ENCODE measurements around the gene TRMT1.

TRMT1 gene

DNA sequence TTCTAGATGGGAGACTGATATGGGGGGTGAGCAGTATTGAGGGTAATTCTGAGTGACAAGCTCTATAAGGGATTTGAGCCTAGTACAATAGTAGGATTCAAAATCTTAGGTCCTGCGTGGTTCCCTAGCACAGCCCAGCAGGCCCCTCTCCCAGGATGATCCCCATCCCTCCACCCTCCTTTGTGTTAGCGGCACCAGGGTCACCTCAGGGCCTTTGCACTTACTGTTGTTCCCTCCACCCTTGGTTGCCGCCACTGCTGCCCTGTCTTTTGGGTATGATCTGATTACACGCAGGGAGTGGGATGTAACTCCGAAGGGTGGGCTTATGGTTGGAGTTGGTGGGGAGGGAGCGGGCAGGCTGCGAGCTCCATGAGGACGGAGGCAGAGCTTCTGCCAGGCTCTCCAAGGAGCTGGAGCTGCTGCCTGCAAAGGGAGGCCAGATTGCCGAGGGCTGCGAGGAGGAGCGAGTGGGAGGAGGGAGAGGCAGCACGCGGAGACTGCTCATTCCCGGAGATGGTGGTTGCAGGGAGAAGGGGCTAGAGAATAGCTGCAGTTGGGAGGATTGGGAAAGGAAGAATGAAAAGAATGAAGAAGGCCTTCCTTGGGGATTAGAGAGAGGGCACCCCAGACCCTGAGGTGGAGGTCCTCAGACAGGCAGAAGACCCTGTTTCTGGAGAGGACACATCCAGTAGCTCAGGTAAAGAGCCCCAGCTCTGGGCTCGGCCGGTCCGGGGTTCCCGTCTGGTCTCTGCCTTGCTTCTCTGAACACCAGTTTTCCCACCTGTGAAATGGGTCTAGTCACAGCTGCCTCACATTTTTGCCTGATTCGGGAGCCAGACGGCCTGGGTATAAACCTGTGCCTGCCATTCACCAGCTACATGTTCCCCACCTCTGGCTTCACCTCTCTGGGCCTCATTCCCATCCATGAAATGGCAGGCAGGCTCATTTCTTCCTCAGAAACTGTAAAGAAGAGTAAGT lies 6.7 kb upstream of the TRMT1 start:
- DNase-seq: no peak

DNA sequence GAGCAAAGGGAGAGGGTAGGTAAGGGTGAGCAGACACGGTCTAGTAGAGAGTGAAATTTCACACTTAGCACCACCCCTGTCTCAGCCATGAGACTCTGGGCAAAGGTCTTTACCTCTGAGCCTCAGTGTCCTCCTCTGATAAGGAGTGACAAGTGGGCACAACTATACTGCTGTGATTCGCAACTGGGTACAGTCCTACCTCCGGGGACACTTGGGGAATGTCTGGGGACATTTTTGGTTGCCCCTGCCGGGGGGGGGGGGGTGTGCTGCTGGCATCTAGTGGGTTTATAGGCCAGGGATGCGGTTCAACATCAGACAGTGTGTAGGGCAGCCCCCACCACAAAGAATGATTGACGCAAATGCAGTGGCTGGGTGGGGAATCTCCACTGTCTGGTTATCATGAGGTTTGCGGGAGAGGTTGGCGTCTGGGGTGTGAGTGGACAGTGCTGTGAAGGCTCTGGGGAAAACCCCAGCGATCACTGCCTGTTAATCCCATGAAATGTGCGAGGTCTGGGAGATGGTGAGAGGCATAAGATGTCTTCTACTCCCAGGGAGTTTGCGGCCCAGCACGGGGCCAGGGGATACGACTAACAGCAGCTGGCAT lies 5.8 kb upstream of the TRMT1 start:
- no peak for DNase-seq

DNA sequence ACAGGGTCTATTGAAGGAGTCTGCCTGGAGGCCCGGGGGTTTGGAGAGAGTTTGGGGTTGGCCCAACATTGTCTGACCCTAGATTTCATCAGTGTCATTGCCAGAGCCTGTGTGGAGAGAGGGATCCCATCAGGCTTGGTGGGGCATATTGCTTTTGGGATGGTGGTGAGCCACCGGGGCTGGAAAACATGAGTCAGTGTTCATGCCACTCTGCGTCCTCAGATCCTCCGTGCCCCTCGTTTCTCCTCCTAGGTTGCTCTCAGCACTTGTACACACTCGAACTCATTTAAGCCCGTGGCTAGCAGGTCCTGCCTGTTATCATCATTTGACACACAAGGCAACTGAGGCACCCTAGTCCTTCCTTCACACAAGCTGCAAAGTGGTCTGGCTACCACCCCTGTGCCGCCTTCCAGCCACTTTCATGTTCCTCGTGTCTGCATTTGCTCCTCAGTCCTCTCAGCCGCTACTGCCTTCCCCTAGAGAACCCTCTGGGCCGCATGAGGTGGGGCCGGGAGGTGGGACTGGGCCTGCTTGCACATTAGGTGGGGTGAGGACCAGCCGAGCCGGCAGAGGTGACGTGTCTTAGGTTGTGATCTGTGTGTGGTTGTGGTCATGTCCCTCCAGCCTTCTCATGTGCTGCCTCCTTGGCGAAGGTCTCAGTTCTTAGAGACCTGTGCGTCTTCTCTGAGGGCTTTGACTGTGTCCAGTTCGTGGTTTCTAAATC lies 5.2 kb upstream of the TRMT1 start:
- DNase-seq: no peak

DNA sequence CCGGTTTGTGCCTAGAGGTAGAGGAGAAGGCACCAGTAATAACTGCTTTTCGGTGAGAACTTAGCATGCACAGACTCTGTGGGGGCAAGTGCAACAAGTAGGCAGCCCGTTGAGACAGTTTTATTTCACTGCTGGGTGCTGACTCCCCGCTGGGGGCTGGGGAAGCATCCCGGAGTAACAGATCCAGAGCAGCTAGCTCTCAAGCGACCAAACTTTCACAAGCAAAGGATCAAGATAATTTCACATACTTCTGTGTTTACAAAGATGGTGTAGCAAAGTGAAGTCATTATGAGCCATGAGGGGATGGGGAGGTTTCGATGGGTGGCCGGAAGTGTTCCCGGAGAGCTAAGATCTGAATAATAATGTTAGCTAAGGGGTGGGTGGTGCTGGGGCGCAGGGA lies 4.3 kb upstream of the TRMT1 start:
- no peak for DNase-seq

DNA sequence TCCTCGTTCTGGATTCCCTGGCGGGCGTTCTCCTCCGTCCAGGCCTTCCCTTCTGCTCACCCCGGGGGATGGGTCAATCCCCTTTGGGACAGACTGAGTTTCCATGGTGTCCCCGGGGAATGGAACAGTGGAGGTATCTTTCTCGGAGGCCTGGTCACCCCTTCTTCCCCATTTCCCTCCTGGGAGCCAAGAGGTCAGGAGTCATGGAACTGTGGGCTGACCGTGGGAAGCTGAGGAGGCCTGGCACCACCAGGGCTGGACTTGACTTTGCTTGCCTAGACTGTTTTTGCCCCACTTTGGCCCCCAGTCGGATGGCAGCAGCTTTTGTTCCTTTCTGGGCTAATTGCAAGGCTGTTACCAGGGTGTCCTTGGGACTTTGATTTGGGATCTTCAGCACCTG lies 3.5 kb upstream of the TRMT1 start:
- DNase-seq: no peak

DNA sequence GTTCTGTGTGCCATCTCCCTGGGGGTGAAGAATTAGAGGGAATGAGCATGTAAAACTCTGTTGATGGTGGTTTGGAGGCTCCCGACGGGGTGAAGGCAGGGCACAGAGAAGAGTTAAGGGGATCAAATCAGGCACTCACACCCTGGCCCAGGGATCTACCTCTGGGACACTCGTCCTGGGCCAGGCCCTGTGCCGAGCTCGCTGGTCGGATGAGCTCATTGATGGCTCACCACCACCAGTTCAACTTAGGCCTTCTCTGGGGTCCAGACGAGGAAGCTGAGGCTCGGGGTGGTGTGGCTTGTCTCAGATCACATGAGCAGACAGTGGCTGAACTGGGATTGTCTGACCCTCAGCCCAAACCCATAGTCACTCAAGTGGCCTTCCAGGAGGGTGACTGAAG lies 3.1 kb upstream of the TRMT1 start:
- no peak for DNase-seq

DNA sequence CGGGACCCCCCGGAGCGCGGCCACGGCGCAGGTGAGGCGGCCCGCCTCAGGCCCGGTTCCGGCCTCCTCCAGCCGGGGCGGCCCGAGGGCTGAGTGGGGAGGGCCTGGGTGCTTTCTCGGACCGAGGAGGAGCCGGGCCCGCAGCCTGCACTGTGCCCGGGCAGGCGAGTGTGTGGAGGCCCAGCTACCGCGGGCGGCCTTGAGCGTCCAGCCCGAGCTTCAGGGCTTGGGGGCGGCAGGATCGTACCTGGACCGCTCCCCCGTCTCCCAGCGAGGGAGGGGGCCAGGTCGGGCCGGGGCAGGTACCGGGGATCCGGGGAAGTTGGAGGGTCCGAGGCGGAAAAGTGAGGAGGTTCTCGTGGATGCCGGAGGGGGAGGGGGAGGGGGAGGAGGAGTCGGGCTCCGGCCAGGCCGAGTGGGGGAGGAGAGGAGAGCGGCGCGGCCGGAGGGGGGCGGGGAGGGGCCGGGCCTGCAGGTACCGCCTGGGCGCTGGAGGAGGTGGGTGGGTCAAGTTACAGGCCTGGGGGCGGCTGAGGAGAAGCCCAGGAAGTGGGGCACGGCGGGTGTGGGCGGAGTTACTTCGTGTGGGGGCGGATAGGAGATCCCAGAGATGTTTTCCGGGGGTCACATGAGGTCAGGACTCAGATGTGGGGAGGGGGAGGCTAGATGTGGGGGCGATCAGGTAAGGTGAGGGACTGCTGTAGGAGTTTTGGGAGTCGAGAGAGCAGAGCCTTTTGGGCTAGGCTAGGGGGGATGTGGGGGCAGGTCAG lies 2.1 kb upstream of the TRMT1 start:
- peak; percentile 95 for DNase-seq

DNA sequence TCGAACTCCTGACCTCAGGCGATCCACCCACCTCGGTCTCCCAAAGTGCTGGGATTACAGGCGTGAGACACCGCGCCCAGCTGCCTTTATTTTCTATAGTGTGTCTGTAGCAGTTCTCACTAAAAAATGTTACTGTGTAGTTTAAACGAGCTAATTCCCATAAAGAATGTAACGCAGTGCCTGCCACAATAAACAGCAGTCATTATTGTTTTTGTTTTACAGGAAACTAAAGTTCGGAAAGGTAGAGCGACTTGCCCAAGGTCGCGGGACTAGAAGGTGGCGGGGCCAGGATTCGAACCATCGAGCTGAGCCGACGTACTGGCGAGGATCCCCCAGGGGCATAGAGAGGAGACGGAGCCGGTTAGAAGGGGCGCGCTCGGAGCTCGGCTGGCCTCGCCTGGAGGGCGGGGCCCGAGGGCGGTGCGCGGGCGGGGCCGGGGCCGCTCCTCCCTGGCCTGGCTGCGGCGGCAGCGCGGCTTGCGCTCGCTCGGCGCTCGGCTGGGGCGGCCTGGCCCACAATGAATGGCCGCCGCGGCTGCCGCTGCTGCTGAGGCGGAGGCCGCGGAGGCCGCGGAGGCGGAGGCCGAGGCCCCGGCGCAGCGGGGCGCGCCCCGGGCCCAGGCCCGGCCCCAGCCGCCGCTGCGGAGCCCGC lies 1.4 kb upstream of the TRMT1 start, which contains the start of gene NACC1:
NACC1 (plus strand) TSS at position 493 of the 652 bp plus-strand sequence. CDS start 16,944 bp downstream, outside the sequence.
- DNase-seq: peak; percentile 94

DNA sequence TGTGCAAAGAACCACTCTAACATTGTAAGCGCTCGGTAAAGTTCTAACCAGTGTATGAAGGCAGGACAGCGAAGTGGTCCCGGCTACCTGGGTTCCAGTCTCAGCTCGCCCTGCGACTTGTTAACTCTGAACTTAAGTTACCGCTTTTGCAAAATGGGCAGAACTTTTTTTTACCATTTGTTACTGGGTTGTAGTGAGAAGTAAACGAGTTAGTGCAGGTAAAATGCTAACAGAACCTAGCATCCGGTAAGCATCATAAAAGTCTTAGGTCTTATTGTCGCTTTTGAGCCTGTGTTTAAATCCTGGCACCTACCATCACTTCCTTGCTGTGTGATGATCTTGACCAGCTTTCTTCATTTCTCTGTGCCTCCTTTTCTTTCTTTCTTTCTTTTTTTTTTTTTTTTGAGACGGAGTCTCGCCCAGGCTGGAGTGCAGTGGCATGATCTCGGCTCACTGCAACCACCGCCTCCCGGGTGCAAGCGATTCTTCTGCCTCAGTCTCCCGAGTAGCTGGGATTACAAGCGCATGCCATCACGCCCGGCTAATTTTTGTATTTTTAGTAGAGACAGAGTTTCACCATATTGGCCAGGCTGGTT lies 734 bp upstream of the TRMT1 start:
- no peak for DNase-seq

DNA sequence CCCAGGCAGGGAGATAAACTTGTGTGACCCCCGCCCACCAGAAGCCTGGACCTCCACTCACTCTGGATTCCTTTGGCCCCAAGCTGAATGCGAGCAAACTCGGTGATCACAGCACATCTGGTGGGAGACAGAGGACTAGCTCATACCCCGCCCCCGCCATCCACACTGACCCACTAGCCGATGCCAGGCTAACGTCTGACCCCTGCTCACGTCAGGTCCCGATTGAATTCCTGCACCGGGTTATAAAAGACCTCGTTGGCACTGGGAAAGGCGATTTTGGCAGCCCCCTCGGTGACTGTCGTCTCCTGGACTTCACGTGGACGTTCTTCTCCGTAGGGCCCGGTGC lies 631 bp downstream of the TRMT1 start:
- no peak for DNase-seq

DNA sequence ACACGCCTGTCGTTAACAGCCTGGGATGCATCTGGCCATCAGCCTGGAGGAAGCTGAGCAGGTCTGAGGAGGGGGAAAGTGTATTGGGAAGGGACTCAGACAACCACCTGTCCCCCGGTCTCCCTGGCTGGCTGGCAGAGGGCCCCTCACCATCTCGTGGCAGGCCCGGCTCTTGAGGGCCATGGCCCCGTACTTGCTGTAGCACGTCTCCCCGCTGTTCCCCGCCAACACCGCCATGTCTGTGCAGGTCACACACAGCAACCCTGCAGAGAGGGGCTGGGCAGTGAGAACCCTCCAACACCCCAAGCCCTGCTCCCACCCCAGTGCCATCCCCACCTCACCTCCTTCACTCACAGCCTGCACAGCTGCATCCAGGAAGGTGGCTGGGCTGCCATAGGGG lies 4.0 kb downstream of the TRMT1 start:
- DNase-seq: no peak

DNA sequence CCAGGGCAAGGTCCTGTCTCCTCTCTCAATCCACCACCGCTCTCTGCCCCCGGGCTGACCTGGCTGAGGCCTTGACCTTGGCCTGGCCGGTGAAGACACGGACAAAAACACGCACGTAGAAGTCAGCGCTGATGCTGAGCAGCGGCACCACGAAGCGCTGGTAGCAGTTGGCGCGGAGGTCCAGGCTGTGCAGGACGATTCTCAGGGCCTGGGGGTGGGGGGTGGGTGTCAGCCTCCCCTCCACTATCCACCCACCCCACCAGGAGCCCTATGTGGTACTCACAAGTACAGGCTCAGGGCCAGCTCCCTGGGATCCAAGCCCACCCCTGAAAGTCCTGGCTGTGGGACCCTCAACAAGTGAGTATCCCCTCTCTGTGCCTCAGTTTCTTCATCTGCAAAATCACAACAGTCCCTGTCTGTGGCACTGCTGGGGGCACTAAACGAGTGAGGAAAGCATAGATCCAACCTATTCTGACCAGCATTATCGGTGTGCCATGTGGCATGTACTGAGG lies 6.4 kb downstream of the TRMT1 start:
- no peak for DNase-seq

DNA sequence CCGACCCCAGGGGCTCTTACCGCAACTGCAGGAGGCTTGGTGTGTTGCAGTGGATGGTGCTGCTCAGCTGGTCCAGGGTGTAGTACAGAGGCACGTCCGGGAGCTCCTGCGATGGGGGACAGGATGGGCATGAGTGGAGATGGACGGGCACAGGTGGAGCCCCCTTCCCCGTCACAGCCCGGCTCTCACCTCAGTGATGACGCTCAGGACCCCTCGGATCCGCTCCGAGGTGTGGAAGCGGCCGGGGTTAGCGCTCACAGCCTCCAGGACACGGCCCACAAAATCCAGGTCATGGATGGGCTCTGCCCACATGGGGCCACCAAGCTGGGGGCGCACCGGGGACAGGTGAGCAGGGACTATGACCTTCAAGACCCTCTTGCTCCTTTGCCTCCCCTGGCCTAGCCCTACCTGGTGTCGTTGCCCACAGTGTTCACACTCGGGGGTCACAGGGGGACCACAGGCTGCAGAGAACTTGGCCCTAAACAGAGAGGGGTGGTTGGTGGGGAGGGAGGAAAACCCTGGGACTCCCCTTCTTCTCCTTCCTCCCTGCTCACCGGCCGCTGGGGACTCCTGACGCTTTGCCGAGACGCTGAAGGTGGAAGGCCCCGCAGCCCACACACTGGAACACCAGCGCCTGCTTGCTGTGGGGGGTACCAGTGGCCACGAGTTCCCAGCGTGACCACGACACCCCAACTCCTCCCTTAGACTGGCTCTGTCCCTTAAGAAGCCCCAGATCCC lies 7.0 kb downstream of the TRMT1 start:
- no peak for DNase-seq

DNA sequence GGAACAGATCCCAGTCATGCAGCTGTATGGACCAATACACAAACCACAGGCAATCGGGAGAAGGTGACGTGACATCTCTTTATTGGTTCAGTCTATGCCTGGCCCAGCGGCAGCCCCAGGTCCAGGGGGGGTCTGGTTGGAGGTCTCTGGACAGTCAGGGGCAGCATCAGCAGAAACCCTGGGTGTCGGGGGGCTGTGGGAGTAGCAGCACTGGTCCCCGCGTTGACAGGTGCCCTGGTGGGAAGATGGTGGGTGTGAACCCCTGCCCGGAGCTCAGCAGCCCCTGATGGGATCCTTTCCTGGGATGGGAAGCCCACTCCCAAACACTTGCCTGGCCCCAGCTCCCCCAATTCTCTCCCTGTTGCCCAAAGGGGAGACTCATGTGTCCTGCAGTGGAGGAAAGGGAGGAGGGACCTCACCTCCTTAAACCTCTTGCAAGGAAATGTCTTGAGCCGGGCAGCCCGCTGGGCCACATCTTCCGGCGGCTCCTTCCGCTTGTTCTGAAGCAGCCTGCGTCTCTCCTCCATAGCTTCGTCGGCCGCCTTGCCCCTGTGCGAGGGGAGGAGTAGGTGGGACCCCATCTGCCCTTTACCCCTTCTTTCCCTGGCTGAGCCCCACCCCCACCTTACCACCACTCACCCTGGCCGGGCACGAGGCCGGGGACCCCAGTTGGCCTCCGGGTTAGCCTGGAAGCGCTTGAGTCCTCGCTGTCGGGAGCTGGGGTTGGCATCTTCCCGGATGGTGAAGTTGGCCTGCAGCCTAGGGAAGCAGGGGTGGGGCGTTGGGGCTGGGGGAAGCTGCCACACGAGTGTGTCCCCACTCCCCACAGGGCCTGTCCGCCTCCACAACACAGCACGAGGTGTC lies 11.5 kb downstream of the TRMT1 start:
- no peak for DNase-seq

DNA sequence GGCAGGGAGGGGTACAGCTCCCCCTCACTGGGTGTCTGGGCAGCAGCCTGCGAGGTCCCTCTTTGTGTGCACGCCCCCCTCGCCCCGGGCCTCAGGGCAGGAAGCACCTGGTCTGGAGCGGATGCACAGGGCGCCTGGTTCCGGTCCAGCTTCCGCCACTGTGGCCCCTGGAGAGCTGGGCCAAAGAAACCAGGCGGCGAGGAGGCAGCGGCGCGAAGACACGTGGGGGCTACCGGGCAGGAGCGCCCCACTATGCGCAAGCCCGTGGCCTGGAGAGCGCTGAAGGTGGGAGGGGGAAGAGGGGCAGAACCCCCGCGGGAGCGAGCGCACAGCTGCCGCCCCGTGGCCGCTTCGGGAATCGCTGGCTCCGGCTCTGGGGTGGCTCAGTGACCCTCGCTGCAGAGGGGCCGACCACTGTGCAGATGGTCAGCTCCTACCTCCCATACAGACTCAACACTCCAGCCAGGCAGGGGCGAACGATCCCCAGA lies 12.1 kb downstream of the TRMT1 start:
- DNase-seq: no peak

DNA sequence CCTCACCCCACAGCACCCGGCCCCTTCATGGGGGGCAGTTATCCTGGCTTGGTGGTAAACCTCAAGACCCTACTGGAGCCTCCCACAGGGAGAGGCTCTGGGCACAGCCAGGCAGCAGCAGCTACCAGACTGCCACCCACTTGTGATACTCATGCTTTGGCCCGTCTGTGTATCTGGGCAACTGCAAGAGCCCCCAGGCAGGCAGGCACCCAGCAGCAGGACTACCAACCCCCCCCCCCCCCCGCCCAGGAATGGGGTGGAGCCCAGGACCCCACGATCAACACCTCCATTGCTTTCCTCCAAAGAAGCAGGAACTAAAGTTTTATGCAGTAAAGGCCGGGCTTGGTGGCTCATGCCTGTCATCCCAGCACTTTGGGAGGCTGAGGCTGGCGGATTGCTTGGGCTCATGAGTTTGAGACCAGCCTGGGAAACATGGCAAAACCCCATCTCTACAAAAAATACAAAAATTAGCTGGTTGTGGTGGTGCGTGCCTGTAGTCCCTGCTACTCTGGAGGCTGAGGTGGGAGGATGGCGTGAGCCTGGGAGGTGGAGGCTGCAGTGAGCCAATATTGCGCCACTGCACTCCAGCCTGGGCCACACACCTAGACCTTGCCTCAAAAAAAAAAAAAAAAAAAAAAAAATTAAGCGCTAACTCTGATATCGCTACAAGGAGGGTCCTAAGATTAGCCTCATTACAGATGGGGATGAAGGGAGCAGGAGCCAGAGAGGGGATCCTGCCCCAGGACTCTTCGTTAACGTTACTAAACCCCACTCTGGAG lies 12.8 kb downstream of the TRMT1 start:
- no peak for DNase-seq

DNA sequence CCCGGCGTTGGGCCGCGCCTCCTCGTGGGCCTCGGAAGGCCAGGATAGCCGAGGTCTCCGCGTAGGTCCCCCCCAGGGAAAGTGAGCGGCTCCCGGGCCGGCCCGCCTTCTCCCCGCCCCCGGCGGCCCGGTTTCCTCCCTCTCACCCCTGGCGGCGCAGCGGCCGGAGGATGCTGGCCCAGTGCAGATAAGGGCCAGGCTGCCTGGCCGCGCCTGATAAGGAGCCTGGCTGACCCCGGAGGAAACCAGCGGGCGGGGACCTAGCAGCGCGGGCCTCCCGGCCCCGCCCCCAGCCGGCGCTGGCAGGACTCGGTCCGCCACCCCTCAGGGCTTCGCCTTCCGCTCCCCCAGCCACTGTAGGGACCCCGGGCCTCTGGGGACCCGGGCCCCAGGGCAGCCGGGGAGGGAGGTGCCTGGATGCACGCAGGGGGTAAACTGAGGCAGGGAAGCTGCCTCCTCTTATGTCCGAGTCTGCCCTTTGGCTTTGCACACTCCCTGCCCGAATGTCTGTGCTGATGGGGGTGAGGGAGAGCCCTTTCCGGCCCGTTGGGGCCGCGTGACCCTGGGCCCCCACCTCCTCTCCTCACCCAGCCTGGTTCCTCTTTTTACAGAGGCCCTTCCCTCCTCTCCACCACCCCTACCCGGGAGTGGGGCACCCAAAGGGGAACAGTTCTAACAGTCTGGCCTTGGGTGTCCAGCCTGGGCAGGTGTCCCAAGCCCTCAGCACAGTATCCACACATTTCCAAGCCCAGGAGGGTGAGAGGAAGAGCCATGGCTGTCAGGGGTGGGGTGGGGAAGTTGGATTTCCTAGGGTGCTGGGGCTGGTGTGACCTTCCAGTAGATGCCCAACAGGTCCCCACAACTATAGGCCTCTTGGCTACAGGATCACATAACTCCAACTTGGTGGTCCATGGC lies 13.6 kb downstream of the TRMT1 start, which contains the start of gene LYL1:
LYL1 (minus strand) TSS at position 193 of the 915 bp plus-strand sequence. CDS start 1,687 bp downstream, outside the sequence.
- peak; percentile 91 for DNase-seq

DNA sequence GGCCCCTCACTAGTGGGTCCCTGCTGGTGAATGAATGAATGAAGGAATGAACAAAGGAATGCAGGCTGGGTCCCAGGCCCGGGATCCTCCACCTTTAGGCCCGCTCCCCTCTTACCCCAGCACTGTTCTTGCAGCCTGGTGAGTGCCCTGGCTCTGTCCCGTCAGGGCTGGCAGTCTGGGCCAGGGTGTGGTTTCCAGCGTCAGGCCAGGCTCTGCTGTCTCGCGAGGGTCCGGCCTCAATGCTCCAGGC lies 14.2 kb downstream of the TRMT1 start:
- no peak for DNase-seq

Measured in islet precursor cell (in vitro differentiated cells).